ENCODE data around the gene MAP3K1. TPM values are rescaled to one million over a fixed set of nuclear protein-coding genes. Genes with fewer than 3 reads are reported as not detected.
A peak's percentile ranks its signal among the peaks of the same experiment; 100 is the strongest.

The MAP3K1 gene
- total and polyA plus RNA-seq, 9 of the 15 experiments (the other 6 are each of a cell fraction or from before 2014, with no cell fraction given): 3.9 to 13.9 (median 7.5) TPM

GRCh38 chr5:56818450-56819037 lies 3.2 kb downstream of the MAP3K1 start (continued):
- TF ChIP-seq, protein P1, sequence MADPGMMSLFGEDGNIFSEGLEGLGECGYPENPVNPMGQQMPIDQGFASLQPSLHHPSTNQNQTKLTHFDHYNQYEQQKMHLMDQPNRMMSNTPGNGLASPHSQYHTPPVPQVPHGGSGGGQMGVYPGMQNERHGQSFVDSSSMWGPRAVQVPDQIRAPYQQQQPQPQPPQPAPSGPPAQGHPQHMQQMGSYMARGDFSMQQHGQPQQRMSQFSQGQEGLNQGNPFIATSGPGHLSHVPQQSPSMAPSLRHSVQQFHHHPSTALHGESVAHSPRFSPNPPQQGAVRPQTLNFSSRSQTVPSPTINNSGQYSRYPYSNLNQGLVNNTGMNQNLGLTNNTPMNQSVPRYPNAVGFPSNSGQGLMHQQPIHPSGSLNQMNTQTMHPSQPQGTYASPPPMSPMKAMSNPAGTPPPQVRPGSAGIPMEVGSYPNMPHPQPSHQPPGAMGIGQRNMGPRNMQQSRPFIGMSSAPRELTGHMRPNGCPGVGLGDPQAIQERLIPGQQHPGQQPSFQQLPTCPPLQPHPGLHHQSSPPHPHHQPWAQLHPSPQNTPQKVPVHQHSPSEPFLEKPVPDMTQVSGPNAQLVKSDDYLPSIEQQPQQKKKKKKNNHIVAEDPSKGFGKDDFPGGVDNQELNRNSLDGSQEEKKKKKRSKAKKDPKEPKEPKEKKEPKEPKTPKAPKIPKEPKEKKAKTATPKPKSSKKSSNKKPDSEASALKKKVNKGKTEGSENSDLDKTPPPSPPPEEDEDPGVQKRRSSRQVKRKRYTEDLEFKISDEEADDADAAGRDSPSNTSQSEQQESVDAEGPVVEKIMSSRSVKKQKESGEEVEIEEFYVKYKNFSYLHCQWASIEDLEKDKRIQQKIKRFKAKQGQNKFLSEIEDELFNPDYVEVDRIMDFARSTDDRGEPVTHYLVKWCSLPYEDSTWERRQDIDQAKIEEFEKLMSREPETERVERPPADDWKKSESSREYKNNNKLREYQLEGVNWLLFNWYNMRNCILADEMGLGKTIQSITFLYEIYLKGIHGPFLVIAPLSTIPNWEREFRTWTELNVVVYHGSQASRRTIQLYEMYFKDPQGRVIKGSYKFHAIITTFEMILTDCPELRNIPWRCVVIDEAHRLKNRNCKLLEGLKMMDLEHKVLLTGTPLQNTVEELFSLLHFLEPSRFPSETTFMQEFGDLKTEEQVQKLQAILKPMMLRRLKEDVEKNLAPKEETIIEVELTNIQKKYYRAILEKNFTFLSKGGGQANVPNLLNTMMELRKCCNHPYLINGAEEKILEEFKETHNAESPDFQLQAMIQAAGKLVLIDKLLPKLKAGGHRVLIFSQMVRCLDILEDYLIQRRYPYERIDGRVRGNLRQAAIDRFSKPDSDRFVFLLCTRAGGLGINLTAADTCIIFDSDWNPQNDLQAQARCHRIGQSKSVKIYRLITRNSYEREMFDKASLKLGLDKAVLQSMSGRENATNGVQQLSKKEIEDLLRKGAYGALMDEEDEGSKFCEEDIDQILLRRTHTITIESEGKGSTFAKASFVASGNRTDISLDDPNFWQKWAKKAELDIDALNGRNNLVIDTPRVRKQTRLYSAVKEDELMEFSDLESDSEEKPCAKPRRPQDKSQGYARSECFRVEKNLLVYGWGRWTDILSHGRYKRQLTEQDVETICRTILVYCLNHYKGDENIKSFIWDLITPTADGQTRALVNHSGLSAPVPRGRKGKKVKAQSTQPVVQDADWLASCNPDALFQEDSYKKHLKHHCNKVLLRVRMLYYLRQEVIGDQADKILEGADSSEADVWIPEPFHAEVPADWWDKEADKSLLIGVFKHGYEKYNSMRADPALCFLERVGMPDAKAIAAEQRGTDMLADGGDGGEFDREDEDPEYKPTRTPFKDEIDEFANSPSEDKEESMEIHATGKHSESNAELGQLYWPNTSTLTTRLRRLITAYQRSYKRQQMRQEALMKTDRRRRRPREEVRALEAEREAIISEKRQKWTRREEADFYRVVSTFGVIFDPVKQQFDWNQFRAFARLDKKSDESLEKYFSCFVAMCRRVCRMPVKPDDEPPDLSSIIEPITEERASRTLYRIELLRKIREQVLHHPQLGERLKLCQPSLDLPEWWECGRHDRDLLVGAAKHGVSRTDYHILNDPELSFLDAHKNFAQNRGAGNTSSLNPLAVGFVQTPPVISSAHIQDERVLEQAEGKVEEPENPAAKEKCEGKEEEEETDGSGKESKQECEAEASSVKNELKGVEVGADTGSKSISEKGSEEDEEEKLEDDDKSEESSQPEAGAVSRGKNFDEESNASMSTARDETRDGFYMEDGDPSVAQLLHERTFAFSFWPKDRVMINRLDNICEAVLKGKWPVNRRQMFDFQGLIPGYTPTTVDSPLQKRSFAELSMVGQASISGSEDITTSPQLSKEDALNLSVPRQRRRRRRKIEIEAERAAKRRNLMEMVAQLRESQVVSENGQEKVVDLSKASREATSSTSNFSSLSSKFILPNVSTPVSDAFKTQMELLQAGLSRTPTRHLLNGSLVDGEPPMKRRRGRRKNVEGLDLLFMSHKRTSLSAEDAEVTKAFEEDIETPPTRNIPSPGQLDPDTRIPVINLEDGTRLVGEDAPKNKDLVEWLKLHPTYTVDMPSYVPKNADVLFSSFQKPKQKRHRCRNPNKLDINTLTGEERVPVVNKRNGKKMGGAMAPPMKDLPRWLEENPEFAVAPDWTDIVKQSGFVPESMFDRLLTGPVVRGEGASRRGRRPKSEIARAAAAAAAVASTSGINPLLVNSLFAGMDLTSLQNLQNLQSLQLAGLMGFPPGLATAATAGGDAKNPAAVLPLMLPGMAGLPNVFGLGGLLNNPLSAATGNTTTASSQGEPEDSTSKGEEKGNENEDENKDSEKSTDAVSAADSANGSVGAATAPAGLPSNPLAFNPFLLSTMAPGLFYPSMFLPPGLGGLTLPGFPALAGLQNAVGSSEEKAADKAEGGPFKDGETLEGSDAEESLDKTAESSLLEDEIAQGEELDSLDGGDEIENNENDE (IDR thresholded peaks at IDR 0.05; ENCODE audit: low read depth, low read length): no peak
- TF ChIP-seq, protein P2, sequence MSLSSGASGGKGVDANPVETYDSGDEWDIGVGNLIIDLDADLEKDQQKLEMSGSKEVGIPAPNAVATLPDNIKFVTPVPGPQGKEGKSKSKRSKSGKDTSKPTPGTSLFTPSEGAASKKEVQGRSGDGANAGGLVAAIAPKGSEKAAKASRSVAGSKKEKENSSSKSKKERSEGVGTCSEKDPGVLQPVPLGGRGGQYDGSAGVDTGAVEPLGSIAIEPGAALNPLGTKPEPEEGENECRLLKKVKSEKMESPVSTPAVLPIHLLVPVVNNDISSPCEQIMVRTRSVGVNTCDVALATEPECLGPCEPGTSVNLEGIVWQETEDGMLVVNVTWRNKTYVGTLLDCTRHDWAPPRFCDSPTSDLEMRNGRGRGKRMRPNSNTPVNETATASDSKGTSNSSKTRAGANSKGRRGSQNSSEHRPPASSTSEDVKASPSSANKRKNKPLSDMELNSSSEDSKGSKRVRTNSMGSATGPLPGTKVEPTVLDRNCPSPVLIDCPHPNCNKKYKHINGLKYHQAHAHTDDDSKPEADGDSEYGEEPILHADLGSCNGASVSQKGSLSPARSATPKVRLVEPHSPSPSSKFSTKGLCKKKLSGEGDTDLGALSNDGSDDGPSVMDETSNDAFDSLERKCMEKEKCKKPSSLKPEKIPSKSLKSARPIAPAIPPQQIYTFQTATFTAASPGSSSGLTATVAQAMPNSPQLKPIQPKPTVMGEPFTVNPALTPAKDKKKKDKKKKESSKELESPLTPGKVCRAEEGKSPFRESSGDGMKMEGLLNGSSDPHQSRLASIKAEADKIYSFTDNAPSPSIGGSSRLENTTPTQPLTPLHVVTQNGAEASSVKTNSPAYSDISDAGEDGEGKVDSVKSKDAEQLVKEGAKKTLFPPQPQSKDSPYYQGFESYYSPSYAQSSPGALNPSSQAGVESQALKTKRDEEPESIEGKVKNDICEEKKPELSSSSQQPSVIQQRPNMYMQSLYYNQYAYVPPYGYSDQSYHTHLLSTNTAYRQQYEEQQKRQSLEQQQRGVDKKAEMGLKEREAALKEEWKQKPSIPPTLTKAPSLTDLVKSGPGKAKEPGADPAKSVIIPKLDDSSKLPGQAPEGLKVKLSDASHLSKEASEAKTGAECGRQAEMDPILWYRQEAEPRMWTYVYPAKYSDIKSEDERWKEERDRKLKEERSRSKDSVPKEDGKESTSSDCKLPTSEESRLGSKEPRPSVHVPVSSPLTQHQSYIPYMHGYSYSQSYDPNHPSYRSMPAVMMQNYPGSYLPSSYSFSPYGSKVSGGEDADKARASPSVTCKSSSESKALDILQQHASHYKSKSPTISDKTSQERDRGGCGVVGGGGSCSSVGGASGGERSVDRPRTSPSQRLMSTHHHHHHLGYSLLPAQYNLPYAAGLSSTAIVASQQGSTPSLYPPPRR (CRISPR knock-in tag; IDR thresholded peaks at IDR 0.05; ENCODE audit: borderline replicate concordance): no peak
- TF ChIP-seq CCAR2 (IDR thresholded peaks at IDR 0.05; ENCODE audit: low read depth, low read length) (no peak), THRAP3 (IDR thresholded peaks at IDR 0.05; ENCODE audit: borderline replicate concordance) (no peak), EGR1 (conservative IDR thresholded peaks at IDR 0.05) (no peak), ELF1 (tag; IDR thresholded peaks at IDR 0.05) (no peak), EHMT2 (IDR thresholded peaks at IDR 0.05) (no peak), RAD21 (CRISPR knock-in tag; conservative IDR thresholded peaks at IDR 0.05 in 1 of 2, IDR thresholded peaks at IDR 0.05 in 1 of 2) (peak; percentile 26 to 33; a peak in 3 of 4 replicates), BDP1 (IDR thresholded peaks at IDR 0.05; ENCODE audit: insufficient read depth, insufficient read length) (no peak), HNRNPUL1 (IDR thresholded peaks at IDR 0.05; ENCODE audit: low read length) (no peak), RBM22 (IDR thresholded peaks at IDR 0.05; ENCODE audit: low read depth, low read length, poor library complexity, severe bottlenecking) (no peak), POU5F1 (IDR thresholded peaks at IDR 0.05; ENCODE audit: borderline replicate concordance, low read depth, low read length, partially characterized antibody) (no peak)
